Neuron (in vitro differentiated cells): ENCODE data around the gene UBE2E1.

Experiments used
- H2AFZ ChIP-seq: one replicate; pipeline ENCODE4 v1.6.1; 2013; ENCODE audit warnings: low read depth, mild to moderate bottlenecking, inconsistent platforms, low read length, moderate library complexity
- H3K27me3 ChIP-seq: one replicate; pipeline ENCODE4 v1.6.1; 2013; ENCODE audit warnings: low read length; ENCODE audit not compliant: insufficient read depth
- H3K36me3 ChIP-seq: one replicate; pipeline ENCODE4 v1.6.1; 2013; ENCODE audit warnings: low read length; ENCODE audit not compliant: insufficient read depth
- H3K4me1 ChIP-seq: one replicate; pipeline ENCODE4 v1.6.1; 2013; ENCODE audit warnings: low read length; ENCODE audit not compliant: insufficient read depth
- H3K4me3 ChIP-seq: 2 replicates; pipeline ENCODE4 v1.5.1; 2013; ENCODE audit warnings: mild to moderate bottlenecking, low read length, moderate library complexity
- H3K9me3 ChIP-seq: one replicate; pipeline ENCODE4 v1.6.1; 2013; ENCODE audit warnings: low read length

Gene UBE2E1

GRCh38 chr3:23778446-23778845, 27.3 kb upstream of the UBE2E1 start:
- Histone ChIP-seq H2AFZ (no peak overlapping the region), H3K27me3 (no peaks in the 10 kb centered on the region), H3K4me3 (no peak overlapping the region), H3K4me1 (peaks cover 13% of the 10 kb centered on the region), H3K36me3 (no peaks in the 10 kb centered on the region), H3K9me3 (no peaks in the 10 kb centered on the region)

GRCh38 chr3:23779841-23780240, 25.9 kb upstream of the UBE2E1 start:
- no peaks in the 10 kb centered on the region for H3K36me3 ChIP-seq
- no peaks in the 10 kb centered on the region for H3K9me3 ChIP-seq
- no peaks in the 10 kb centered on the region for H3K27me3 ChIP-seq
- peaks cover 13% of the 10 kb centered on the region for H3K4me1 ChIP-seq
- H2AFZ ChIP-seq = no peak overlapping the region
- H3K4me3 ChIP-seq = no peak overlapping the region

- H3K9me3 ChIP-seq = no peaks in the 10 kb centered on the region
- H2AFZ ChIP-seq = no peak overlapping the region
- no peaks in the 10 kb centered on the region for H3K27me3 ChIP-seq
- no peaks in the 10 kb centered on the region for H3K36me3 ChIP-seq
- peaks cover 13% of the 10 kb centered on the region for H3K4me1 ChIP-seq
- no peak overlapping the region for H3K4me3 ChIP-seq
These were observed 24.7 kb upstream of the UBE2E1 start for GRCh38 chr3:23781051-23781450.

GRCh38 chr3:23781871-23782270, 23.9 kb upstream of the UBE2E1 start:
- Histone ChIP-seq H3K4me1 (peaks cover 6% of the 10 kb centered on the region), H3K27me3 (no peaks in the 10 kb centered on the region), H3K4me3 (no peak overlapping the region), H3K36me3 (no peaks in the 10 kb centered on the region), H3K9me3 (no peaks in the 10 kb centered on the region), H2AFZ (no peak overlapping the region)

- H3K27me3 ChIP-seq = no peaks in the 10 kb centered on the region
- H3K4me1 ChIP-seq = no peaks in the 10 kb centered on the region
- H3K36me3 ChIP-seq = no peaks in the 10 kb centered on the region
- H2AFZ ChIP-seq = no peak overlapping the region
- H3K9me3 ChIP-seq = no peaks in the 10 kb centered on the region
- no peak overlapping the region for H3K4me3 ChIP-seq
These were observed 20.6 kb upstream of the UBE2E1 start for GRCh38 chr3:23785097-23785645.

- H3K4me3 ChIP-seq = no peak overlapping the region
- no peaks in the 10 kb centered on the region for H3K9me3 ChIP-seq
- H2AFZ ChIP-seq = no peak overlapping the region
- no peaks in the 10 kb centered on the region for H3K27me3 ChIP-seq
- H3K4me1 ChIP-seq = no peaks in the 10 kb centered on the region
- H3K36me3 ChIP-seq = no peaks in the 10 kb centered on the region
These were observed 19.9 kb upstream of the UBE2E1 start for GRCh38 chr3:23785882-23786281.

- Histone ChIP-seq H3K9me3 (no peaks in the 10 kb centered on the region), H2AFZ (no peak overlapping the region), H3K4me1 (no peaks in the 10 kb centered on the region), H3K36me3 (no peaks in the 10 kb centered on the region), H3K4me3 (no peak overlapping the region), H3K27me3 (no peaks in the 10 kb centered on the region)
These were observed 14.1 kb upstream of the UBE2E1 start for GRCh38 chr3:23791678-23792077.

- H3K9me3 ChIP-seq = no peaks in the 10 kb centered on the region
- H3K4me3 ChIP-seq = no peak overlapping the region
- no peaks in the 10 kb centered on the region for H3K27me3 ChIP-seq
- no peaks in the 10 kb centered on the region for H3K36me3 ChIP-seq
- no peaks in the 10 kb centered on the region for H3K4me1 ChIP-seq
- H2AFZ ChIP-seq = no peak overlapping the region
These were observed 12.1 kb upstream of the UBE2E1 start for GRCh38 chr3:23793528-23794134.

- Histone ChIP-seq H3K9me3 (no peaks in the 10 kb centered on the region), H2AFZ (no peak overlapping the region), H3K4me1 (no peaks in the 10 kb centered on the region), H3K36me3 (no peaks in the 10 kb centered on the region), H3K27me3 (no peaks in the 10 kb centered on the region), H3K4me3 (no peak overlapping the region)
These were observed 10.7 kb upstream of the UBE2E1 start for GRCh38 chr3:23795096-23795495.

GRCh38 chr3:23796518-23796917, 9.2 kb upstream of the UBE2E1 start:
- Histone ChIP-seq H3K9me3 (no peaks in the 10 kb centered on the region), H3K27me3 (no peaks in the 10 kb centered on the region), H3K36me3 (no peaks in the 10 kb centered on the region), H2AFZ (no peak overlapping the region), H3K4me3 (no peak overlapping the region), H3K4me1 (no peaks in the 10 kb centered on the region)

- Histone ChIP-seq H2AFZ (no peak overlapping the region), H3K36me3 (no peaks in the 10 kb centered on the region), H3K4me3 (no peak overlapping the region), H3K9me3 (no peaks in the 10 kb centered on the region), H3K4me1 (no peaks in the 10 kb centered on the region), H3K27me3 (no peaks in the 10 kb centered on the region)
These were observed 8.3 kb upstream of the UBE2E1 start for GRCh38 chr3:23797491-23797890.

- Histone ChIP-seq H2AFZ (no peak overlapping the region), H3K9me3 (no peaks in the 10 kb centered on the region), H3K4me1 (no peaks in the 10 kb centered on the region), H3K36me3 (no peaks in the 10 kb centered on the region), H3K27me3 (no peaks in the 10 kb centered on the region), H3K4me3 (no peak overlapping the region)
These were observed 7.3 kb upstream of the UBE2E1 start for GRCh38 chr3:23798456-23798855.

GRCh38 chr3:23798876-23799275, 6.9 kb upstream of the UBE2E1 start:
- no peaks in the 10 kb centered on the region for H3K36me3 ChIP-seq

GRCh38 chr3:23800731-23801130, 5.0 kb upstream of the UBE2E1 start:
- H3K4me3 ChIP-seq = no peak overlapping the region
- no peak overlapping the region for H2AFZ ChIP-seq
- no peaks in the 10 kb centered on the region for H3K9me3 ChIP-seq
- H3K36me3 ChIP-seq = no peaks in the 10 kb centered on the region
- H3K27me3 ChIP-seq = no peaks in the 10 kb centered on the region
- peaks cover 5% of the 10 kb centered on the region for H3K4me1 ChIP-seq

More at GRCh38 chr3:23798876-23799275, 6.9 kb upstream of the UBE2E1 start:
- H2AFZ ChIP-seq = no peak overlapping the region
- H3K27me3 ChIP-seq = no peaks in the 10 kb centered on the region
- no peaks in the 10 kb centered on the region for H3K4me1 ChIP-seq
- no peaks in the 10 kb centered on the region for H3K9me3 ChIP-seq
- no peak overlapping the region for H3K4me3 ChIP-seq
